SK-N-SH treated with all-trans-retinoic acid at 6 μM for 48 hours (cell line): ENCODE data around the gene GRAMD2B.

Experiments used
- ATAC-seq: fragments of 200-7000 bp; cut with Tn5 transposase; 3 replicates; pipeline ENCODE4 v1.9.1; 2020; ENCODE audit warnings: mild to moderate bottlenecking, moderate library complexity
- ARNTL ChIP-seq: fragments of 450-650 bp; formaldehyde crosslinking; IDR thresholded peaks from 2 replicates; pipeline ENCODE4 v1.5.0; 2020; ENCODE audit warnings: low read depth, mild to moderate bottlenecking, moderate library complexity, borderline replicate concordance
- BACH2 ChIP-seq: fragments of 250-450 bp; sonication (Bioruptor Pico); IDR thresholded peaks from 2 replicates; pipeline ENCODE4 v1.9.0; 2021; ENCODE audit warnings: mild to moderate bottlenecking, borderline replicate concordance
- CSRNP3 ChIP-seq: fragments of 250-450 bp; sonication (Bioruptor Pico); IDR thresholded peaks from 2 replicates; pipeline ENCODE4 v1.5.1; 2021; ENCODE audit warnings: mild to moderate bottlenecking, moderate library complexity
- ESRRG ChIP-seq: fragments of 250-450 bp; sonication (Bioruptor Pico); IDR thresholded peaks from 2 replicates; pipeline ENCODE4 v1.6.1; 2021; ENCODE audit warnings: mild to moderate bottlenecking
- GLIS3 ChIP-seq: fragments of 250-450 bp; sonication (Bioruptor Pico); IDR thresholded peaks from 2 replicates; pipeline ENCODE4 v1.5.0; 2020; ENCODE audit warnings: mild to moderate bottlenecking, moderate library complexity
- ISL1 ChIP-seq: fragments of 250-450 bp; sonication (Bioruptor Pico); IDR thresholded peaks from 2 replicates; pipeline ENCODE4 v2.1.2; 2022; ENCODE audit warnings: mild to moderate bottlenecking, moderate library complexity
- OSR1 ChIP-seq: fragments of 250-450 bp; sonication (Bioruptor Pico); IDR thresholded peaks from 2 replicates; pipeline ENCODE4 v1.8.0; 2022; ENCODE audit warnings: moderate library complexity, mild to moderate bottlenecking, inconsistent platforms
- PATZ1 ChIP-seq: fragments of 250-450 bp; sonication (Bioruptor Pico); IDR thresholded peaks from 2 replicates; pipeline ENCODE4 v1.8.0; 2020; ENCODE audit warnings: mild to moderate bottlenecking, moderate library complexity, borderline replicate concordance
- POU6F1 ChIP-seq: fragments of 250-450 bp; sonication (Bioruptor Pico); IDR thresholded peaks from 2 replicates; pipeline ENCODE4 v1.8.0; 2021; ENCODE audit warnings: low read depth, mild to moderate bottlenecking, moderate library complexity, borderline replicate concordance
- PPARA ChIP-seq: fragments of 250-450 bp; sonication (Bioruptor Pico); IDR thresholded peaks from 2 replicates; pipeline ENCODE4 v1.5.0; 2020; ENCODE audit warnings: mild to moderate bottlenecking, borderline replicate concordance
- RARB ChIP-seq: fragments of 250-450 bp; sonication (Bioruptor Pico); IDR thresholded peaks from 2 replicates; pipeline ENCODE4 v1.8.0; 2021; ENCODE audit warnings: mild to moderate bottlenecking, moderate library complexity
- SNAI2 ChIP-seq: fragments of 250-450 bp; sonication (Bioruptor Pico); IDR thresholded peaks from 2 replicates; pipeline ENCODE4 v1.5.0; 2020; ENCODE audit warnings: mild to moderate bottlenecking, moderate library complexity
- TCF4 ChIP-seq: fragments of 250-450 bp; sonication (Bioruptor Pico); IDR thresholded peaks from 2 replicates; pipeline ENCODE4 v1.8.0; 2021; ENCODE audit warnings: mild to moderate bottlenecking, moderate library complexity, borderline replicate concordance
- TOX ChIP-seq: fragments of 250-450 bp; sonication (Bioruptor Pico); IDR thresholded peaks from 2 replicates; pipeline ENCODE4 v1.8.0; 2021; ENCODE audit warnings: mild to moderate bottlenecking, moderate library complexity, borderline replicate concordance
- TSHZ2 ChIP-seq: fragments of 250-450 bp; sonication (Bioruptor Pico); IDR thresholded peaks from 2 replicates; pipeline ENCODE4 v1.5.0; 2020; ENCODE audit warnings: mild to moderate bottlenecking, moderate library complexity
- ZFP3 ChIP-seq: fragments of 250-450 bp; sonication (Bioruptor Pico); IDR thresholded peaks from 2 replicates; pipeline ENCODE4 v1.5.0; 2020; ENCODE audit warnings: mild to moderate bottlenecking, moderate library complexity
- ZFP30 ChIP-seq: fragments of 450-650 bp; formaldehyde crosslinking; IDR thresholded peaks from 2 replicates; pipeline ENCODE4 v1.5.0; 2022; ENCODE audit warnings: mild to moderate bottlenecking, moderate library complexity
- ZNF565 ChIP-seq: fragments of 450-650 bp; formaldehyde crosslinking; conservative IDR thresholded peaks from 2 replicates; pipeline ENCODE4 v1.5.0; 2020; ENCODE audit warnings: low read depth, mild to moderate bottlenecking, moderate library complexity
- ZNF70 ChIP-seq: fragments of 450-650 bp; formaldehyde crosslinking; IDR thresholded peaks from 2 replicates; pipeline ENCODE4 v1.5.0; 2020; ENCODE audit warnings: mild to moderate bottlenecking, moderate library complexity
- ZNF8 ChIP-seq: fragments of 450-650 bp; formaldehyde crosslinking; IDR thresholded peaks from 2 replicates; pipeline ENCODE4 v1.5.0; 2020; ENCODE audit warnings: mild to moderate bottlenecking, moderate library complexity

GRAMD2B gene

GRCh38 chr5:126391386-126391785 lies 31.8 kb upstream of the GRAMD2B start:
- ATAC-seq: no peak
- TF ChIP-seq ZNF8 (CRISPR knock-in tag): peak; percentile 96
- TF ChIP-seq GLIS3 (CRISPR knock-in tag): no peak
- TF ChIP-seq ZNF70 (CRISPR knock-in tag): no peak
- TF ChIP-seq ARNTL: no peak
- TF ChIP-seq ESRRG (CRISPR knock-in tag): no peak
- TF ChIP-seq CSRNP3 (CRISPR knock-in tag): no peak
- no peak for TF ChIP-seq POU6F1 (CRISPR knock-in tag)

GRCh38 chr5:126394211-126394788 lies 28.9 kb upstream of the GRAMD2B start:
- peak; percentile 66 for ATAC-seq
- TF ChIP-seq POU6F1 (CRISPR knock-in tag) (no peak), TOX (no peak)

GRCh38 chr5:126395198-126395597 lies 28.0 kb upstream of the GRAMD2B start:
- peak; percentile 89 for ATAC-seq

GRCh38 chr5:126395605-126396004 lies 27.6 kb upstream of the GRAMD2B start:
- no peak for ATAC-seq
- TF ChIP-seq ESRRG (CRISPR knock-in tag) (no peak), CSRNP3 (CRISPR knock-in tag) (no peak), ZFP3 (CRISPR knock-in tag) (no peak), ZNF565 (CRISPR knock-in tag) (no peak), ZNF8 (CRISPR knock-in tag) (no peak), TSHZ2 (CRISPR knock-in tag) (no peak), ZFP30 (no peak), BACH2 (CRISPR knock-in tag) (no peak), ARNTL (no peak), PPARA (CRISPR knock-in tag) (no peak), TCF4 (no peak), OSR1 (CRISPR knock-in tag) (no peak), ZNF70 (CRISPR knock-in tag) (no peak), GLIS3 (CRISPR knock-in tag) (no peak), TOX (no peak), ISL1 (no peak)

More at GRCh38 chr5:126395198-126395597, 28.0 kb upstream of the GRAMD2B start:
- no peak for TF ChIP-seq SNAI2 (CRISPR knock-in tag)
- no peak for TF ChIP-seq PATZ1
- no peak for TF ChIP-seq OSR1 (CRISPR knock-in tag)
- no peak for TF ChIP-seq ZFP3 (CRISPR knock-in tag)
- no peak for TF ChIP-seq RARB (CRISPR knock-in tag)
- TF ChIP-seq CSRNP3 (CRISPR knock-in tag): no peak
- TF ChIP-seq, all 23 proteins: peak for 0
